Measurements from ENCODE around the gene ZBTB46.

Gene ZBTB46

GRCh38 chr20:63736893-63737694 is 94.0 kb downstream of the ZBTB46 start:
- no peak for TF ChIP-seq FOXP2 (optimal IDR thresholded peaks at IDR 0.05; ENCODE audit: borderline replicate concordance, extremely low read depth, extremely low read length, insufficient read depth)
- TF ChIP-seq REST (IDR thresholded peaks at IDR 0.05; ENCODE audit: insufficient read depth in 1 of 2, low read depth in 2 of 2, low read length in 2 of 2) = no peak
- TF ChIP-seq POLR2AphosphoS5 (IDR thresholded peaks at IDR 0.05; ENCODE audit: low read depth, low read length) = no peak
- TF ChIP-seq TAF1 (IDR thresholded peaks at IDR 0.05; ENCODE audit: borderline replicate concordance, insufficient read depth, low read length) = no peak
- TF ChIP-seq SIN3A (IDR thresholded peaks at IDR 0.05; ENCODE audit: borderline replicate concordance, insufficient read depth, low read length) = no peak

- TF ChIP-seq FOXP2 (optimal IDR thresholded peaks at IDR 0.05; ENCODE audit: borderline replicate concordance, extremely low read depth, extremely low read length, insufficient read depth) = no peak
- TF ChIP-seq TAF1 (IDR thresholded peaks at IDR 0.05; ENCODE audit: borderline replicate concordance, insufficient read depth, low read length) = no peak
- no peak for TF ChIP-seq SIN3A (IDR thresholded peaks at IDR 0.05; ENCODE audit: borderline replicate concordance, insufficient read depth, low read length)
- TF ChIP-seq POLR2AphosphoS5 (IDR thresholded peaks at IDR 0.05; ENCODE audit: low read depth, low read length) = no peak
- TF ChIP-seq REST (IDR thresholded peaks at IDR 0.05; ENCODE audit: insufficient read depth in 1 of 2, low read depth in 2 of 2, low read length in 2 of 2) = no peak
Observed at GRCh38 chr20:63735859-63736718, 95.0 kb downstream of the ZBTB46 start, which contains the start of gene LIME1. Gene LIME1 (plus strand): TSS chr20:63736664. CDS start chr20:63737550, 886 bp downstream.

- no peak for TF ChIP-seq FOXP2 (optimal IDR thresholded peaks at IDR 0.05; ENCODE audit: borderline replicate concordance, extremely low read depth, extremely low read length, insufficient read depth)
- no peak for TF ChIP-seq POLR2AphosphoS5 (IDR thresholded peaks at IDR 0.05; ENCODE audit: low read depth, low read length)
- TF ChIP-seq SIN3A (IDR thresholded peaks at IDR 0.05; ENCODE audit: borderline replicate concordance, insufficient read depth, low read length) = no peak
- TF ChIP-seq REST (IDR thresholded peaks at IDR 0.05; ENCODE audit: insufficient read depth in 1 of 2, low read depth in 2 of 2, low read length in 2 of 2) = no peak
- no peak for TF ChIP-seq TAF1 (IDR thresholded peaks at IDR 0.05; ENCODE audit: borderline replicate concordance, insufficient read depth, low read length)
Observed at GRCh38 chr20:63734946-63735858, 95.9 kb downstream of the ZBTB46 start.

GRCh38 chr20:63734111-63734945 is 96.7 kb downstream of the ZBTB46 start:
- TF ChIP-seq REST (IDR thresholded peaks at IDR 0.05; ENCODE audit: insufficient read depth in 1 of 2, low read depth in 2 of 2, low read length in 2 of 2) (no peak), FOXP2 (optimal IDR thresholded peaks at IDR 0.05; ENCODE audit: borderline replicate concordance, extremely low read depth, extremely low read length, insufficient read depth) (no peak), SIN3A (IDR thresholded peaks at IDR 0.05; ENCODE audit: borderline replicate concordance, insufficient read depth, low read length) (no peak), POLR2AphosphoS5 (IDR thresholded peaks at IDR 0.05; ENCODE audit: low read depth, low read length) (no peak), TAF1 (IDR thresholded peaks at IDR 0.05; ENCODE audit: borderline replicate concordance, insufficient read depth, low read length) (no peak)
